Measurements from ENCODE around the gene HTT. TPM values are rescaled to one million over a fixed set of nuclear protein-coding genes. Genes with fewer than 3 reads are reported as not detected.

HTT gene
- total and polyA plus RNA-seq, 12 donors = 16.1 to 77.1 (median 47.1) TPM

GRCh38 chr4:3292571-3293400 lies 218.3 kb downstream of the HTT start, which contains the start of gene RGS12:
TSS of gene RGS12 (plus strand) at chr4:3293021. CDS start at chr4:3316171, 23,150 bp downstream.
- intact Hi-C loops (cut with DNase I) = no loop called here
- H3K27ac ChIP-seq = peak within 1 kb of the TSS; percentile 73 to 98 (median 93)
- WGBS, 4 donors = 0 to 1% (median 0%) methylated on average over 9 to 108 of the region's 121 CpGs

More at GRCh38 chr4:3292571-3293400, 218.3 kb downstream of the HTT start, which contains the start of gene RGS12:
- Histone ChIP-seq H3K4me3 (peak within 1 kb of the TSS; percentile 64 to 84 (median 70)), H3K4me1 (replicated peaks in 1 of 2) (peaks cover 4 to 19% of the 10 kb centered on the region in 2 donors), H3K36me3 (replicated peaks in 1 of 2) (no peaks in the 10 kb centered on the region), H3K9me3 (replicated peaks in 1 of 3) (no peaks in the 10 kb centered on the region), H3K27me3 (no peaks in the 10 kb centered on the region)
- DNase-seq = peak; percentile 96 to 98 (median 97)
- peak; percentile 76 to 91 for TF ChIP-seq POLR2A (IDR thresholded peaks at IDR 0.05)
- TF ChIP-seq CTCF (IDR thresholded peaks at IDR 0.05) = no peak

Small RNAs within 50 kb of the gene (small RNA-seq; reads per million reads assigned to genes)
- gene RF02134 = 0 reads per million in 2 donors
- 0 reads per million in 2 donors for gene RF02135
- 0 reads per million in 2 donors for gene RNU6-204P

Other genes with a start within 250 kb of the HTT start
- gene ADD1, start 230.8 kb upstream of the HTT start, total RNA-seq = 100 to 1,000 TPM; 143 to 290 (median 225) TPM
- gene ADD1, start 230.8 kb upstream of the HTT start, polyA plus RNA-seq = 100 to 1,000 TPM; 134 to 468 (median 338) TPM
- 10 to 100 TPM; 16.4 to 56.5 (median 25.5) TPM for gene NOP14, start 111.3 kb upstream of the HTT start, total RNA-seq
- gene NOP14, start 111.3 kb upstream of the HTT start, polyA plus RNA-seq = 10 to 100 TPM; 20.9 to 41.6 (median 25.5) TPM
- 10 to 100 TPM in 1 of 9 donors, 1 to 10 TPM in 8; 4.7 to 29.2 (median 7.7) TPM for gene GRK4, start 111.1 kb upstream of the HTT start, total RNA-seq
- 10 to 100 TPM in 2 of 3 donors, 1 to 10 TPM in 1; 8.1 to 20.1 (median 10.2) TPM for gene GRK4, start 111.1 kb upstream of the HTT start, polyA plus RNA-seq
- not detected for gene HTT-AS, start 143 bp upstream of the HTT start, total RNA-seq
- not detected for gene HTT-AS, start 143 bp upstream of the HTT start, polyA plus RNA-seq
- gene MSANTD1, start 174.5 kb downstream of the HTT start, total RNA-seq = 1 to 10 TPM in 1 of 9 donors, under 1 TPM in 7, not detected in 1; 0.28 to 3.0 (median 0.43) TPM
- gene MSANTD1, start 174.5 kb downstream of the HTT start, polyA plus RNA-seq = 1 to 10 TPM in 1 of 3 donors, under 1 TPM in 2; 0.05 to 1.1 (median 0.24) TPM
- 10 to 100 TPM; 15.5 to 35.2 (median 18.6) TPM for gene RGS12, start 218.3 kb downstream of the HTT start, total RNA-seq
- 10 to 100 TPM in 2 of 3 donors, 1 to 10 TPM in 1; 8.2 to 73.9 (median 33.8) TPM for gene RGS12, start 218.3 kb downstream of the HTT start, polyA plus RNA-seq

All from adrenal gland (tissue), 12 donors.